ENCODE data around the gene ARMC9. TPM values are rescaled to one million over a fixed set of nuclear protein-coding genes. Genes with fewer than 3 reads are reported as not detected.

ARMC9 gene
- total and polyA plus RNA-seq, 2 of the 13 experiments (the other 11 are each of a cell fraction or from before 2014, with no cell fraction given): 9.1 to 12.8 TPM

GRCh38 chr2:231399853-231400680 is 201.6 kb downstream of the ARMC9 start (continued):
- TF ChIP-seq THAP9 (CRISPR knock-in tag; IDR thresholded peaks at IDR 0.05; ENCODE audit: borderline replicate concordance) (0 out of 2 replicates have a peak, but pooled peaks have one; percentile 30), SMYD3 (CRISPR knock-in tag; IDR thresholded peaks at IDR 0.05) (no peak), HMGXB4 (CRISPR knock-in tag; IDR thresholded peaks at IDR 0.05; ENCODE audit: borderline replicate concordance in 1 of 2, low read depth in 1 of 2) (no peak), NR2F6 (IDR thresholded peaks at IDR 0.05) (peak; percentile 65), NR2F6 (CRISPR knock-in tag; IDR thresholded peaks at IDR 0.05) (peak; percentile 76; the same call in 1 of the 2 replicates), ZNF512B (CRISPR knock-in tag; IDR thresholded peaks at IDR 0.05; ENCODE audit: borderline replicate concordance) (no peak; the same call in 1 of the 2 replicates), FOXJ3 (CRISPR knock-in tag; IDR thresholded peaks at IDR 0.05; ENCODE audit: borderline replicate concordance) (no peak), PRDM10 (CRISPR knock-in tag; IDR thresholded peaks at IDR 0.05; ENCODE audit: low read depth) (no peak), TEAD3 (CRISPR knock-in tag; optimal IDR thresholded peaks at IDR 0.05; ENCODE audit: borderline replicate concordance) (peak; percentile 31), ZNF501 (CRISPR knock-in tag; IDR thresholded peaks at IDR 0.05) (0 out of 2 replicates have a peak, but pooled peaks have one; percentile 45), TAF1 (CRISPR knock-in tag; IDR thresholded peaks at IDR 0.05) (no peak), HINFP (CRISPR knock-in tag; IDR thresholded peaks at IDR 0.05; ENCODE audit: low read depth) (no peak)

Data from HepG2 (cell line).